ENCODE data around the gene BRCA2. TPM values are rescaled to one million over a fixed set of nuclear protein-coding genes. Genes with fewer than 3 reads are reported as not detected.

BRCA2 gene
- total RNA-seq, 1 experiment from 2014 or later, result 21.6 TPM

DNA sequence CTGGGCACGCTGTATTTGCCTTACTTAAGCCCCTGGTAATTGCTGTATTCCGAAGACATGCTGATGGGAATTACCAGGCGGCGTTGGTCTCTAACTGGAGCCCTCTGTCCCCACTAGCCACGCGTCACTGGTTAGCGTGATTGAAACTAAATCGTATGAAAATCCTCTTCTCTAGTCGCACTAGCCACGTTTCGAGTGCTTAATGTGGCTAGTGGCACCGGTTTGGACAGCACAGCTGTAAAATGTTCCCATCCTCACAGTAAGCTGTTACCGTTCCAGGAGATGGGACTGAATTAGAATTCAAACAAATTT is 676 bp downstream of the BRCA2 start (continued):
- no peak for TF ChIP-seq ERG (CRISPR knock-in tag; IDR thresholded peaks at IDR 0.05)

DNA sequence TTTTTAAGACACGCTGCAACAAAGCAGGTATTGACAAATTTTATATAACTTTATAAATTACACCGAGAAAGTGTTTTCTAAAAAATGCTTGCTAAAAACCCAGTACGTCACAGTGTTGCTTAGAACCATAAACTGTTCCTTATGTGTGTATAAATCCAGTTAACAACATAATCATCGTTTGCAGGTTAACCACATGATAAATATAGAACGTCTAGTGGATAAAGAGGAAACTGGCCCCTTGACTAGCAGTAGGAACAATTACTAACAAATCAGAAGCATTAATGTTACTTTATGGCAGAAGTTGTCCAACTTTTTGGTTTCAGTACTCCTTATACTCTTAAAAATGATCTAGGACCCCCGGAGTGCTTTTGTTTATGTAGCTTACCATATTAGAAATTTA is 1.2 kb downstream of the BRCA2 start:
- H3K36me3 Mint-ChIP-seq, result peaks cover 15% of the 10 kb centered on the region
- DNase-seq (ENCODE audit: low spot score) (no peak), ATAC-seq (no peak)
- CTCF ChIA-PET, result interaction anchor here (1.9 kb wide), 1 partner anchor 49 kb away, joined by 13 read pairs; no protein-coding TSS in a partner anchor
- no peak overlapping the region for H3K27ac Mint-ChIP-seq
- POLR2A ChIA-PET, result no interaction called here
- H3K9me3 Mint-ChIP-seq, result no peaks in the 10 kb centered on the region
- H3K4me3 Mint-ChIP-seq, result peak overlapping the region; percentile 87
- peaks cover 12% of the 10 kb centered on the region for H3K4me1 Mint-ChIP-seq
- no peaks in the 10 kb centered on the region; the same call in 1 of the 2 replicates for H3K27me3 Mint-ChIP-seq (ENCODE audit: low read depth)
- TF ChIP-seq IRF1 (CRISPR knock-in tag; IDR thresholded peaks at IDR 0.05), result no peak
- TF ChIP-seq, protein P1, sequence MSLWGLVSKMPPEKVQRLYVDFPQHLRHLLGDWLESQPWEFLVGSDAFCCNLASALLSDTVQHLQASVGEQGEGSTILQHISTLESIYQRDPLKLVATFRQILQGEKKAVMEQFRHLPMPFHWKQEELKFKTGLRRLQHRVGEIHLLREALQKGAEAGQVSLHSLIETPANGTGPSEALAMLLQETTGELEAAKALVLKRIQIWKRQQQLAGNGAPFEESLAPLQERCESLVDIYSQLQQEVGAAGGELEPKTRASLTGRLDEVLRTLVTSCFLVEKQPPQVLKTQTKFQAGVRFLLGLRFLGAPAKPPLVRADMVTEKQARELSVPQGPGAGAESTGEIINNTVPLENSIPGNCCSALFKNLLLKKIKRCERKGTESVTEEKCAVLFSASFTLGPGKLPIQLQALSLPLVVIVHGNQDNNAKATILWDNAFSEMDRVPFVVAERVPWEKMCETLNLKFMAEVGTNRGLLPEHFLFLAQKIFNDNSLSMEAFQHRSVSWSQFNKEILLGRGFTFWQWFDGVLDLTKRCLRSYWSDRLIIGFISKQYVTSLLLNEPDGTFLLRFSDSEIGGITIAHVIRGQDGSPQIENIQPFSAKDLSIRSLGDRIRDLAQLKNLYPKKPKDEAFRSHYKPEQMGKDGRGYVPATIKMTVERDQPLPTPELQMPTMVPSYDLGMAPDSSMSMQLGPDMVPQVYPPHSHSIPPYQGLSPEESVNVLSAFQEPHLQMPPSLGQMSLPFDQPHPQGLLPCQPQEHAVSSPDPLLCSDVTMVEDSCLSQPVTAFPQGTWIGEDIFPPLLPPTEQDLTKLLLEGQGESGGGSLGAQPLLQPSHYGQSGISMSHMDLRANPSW (CRISPR knock-in tag; conservative IDR thresholded peaks at IDR 0.05; ENCODE audit: low read depth), result no peak
- TF ChIP-seq, protein P2, sequence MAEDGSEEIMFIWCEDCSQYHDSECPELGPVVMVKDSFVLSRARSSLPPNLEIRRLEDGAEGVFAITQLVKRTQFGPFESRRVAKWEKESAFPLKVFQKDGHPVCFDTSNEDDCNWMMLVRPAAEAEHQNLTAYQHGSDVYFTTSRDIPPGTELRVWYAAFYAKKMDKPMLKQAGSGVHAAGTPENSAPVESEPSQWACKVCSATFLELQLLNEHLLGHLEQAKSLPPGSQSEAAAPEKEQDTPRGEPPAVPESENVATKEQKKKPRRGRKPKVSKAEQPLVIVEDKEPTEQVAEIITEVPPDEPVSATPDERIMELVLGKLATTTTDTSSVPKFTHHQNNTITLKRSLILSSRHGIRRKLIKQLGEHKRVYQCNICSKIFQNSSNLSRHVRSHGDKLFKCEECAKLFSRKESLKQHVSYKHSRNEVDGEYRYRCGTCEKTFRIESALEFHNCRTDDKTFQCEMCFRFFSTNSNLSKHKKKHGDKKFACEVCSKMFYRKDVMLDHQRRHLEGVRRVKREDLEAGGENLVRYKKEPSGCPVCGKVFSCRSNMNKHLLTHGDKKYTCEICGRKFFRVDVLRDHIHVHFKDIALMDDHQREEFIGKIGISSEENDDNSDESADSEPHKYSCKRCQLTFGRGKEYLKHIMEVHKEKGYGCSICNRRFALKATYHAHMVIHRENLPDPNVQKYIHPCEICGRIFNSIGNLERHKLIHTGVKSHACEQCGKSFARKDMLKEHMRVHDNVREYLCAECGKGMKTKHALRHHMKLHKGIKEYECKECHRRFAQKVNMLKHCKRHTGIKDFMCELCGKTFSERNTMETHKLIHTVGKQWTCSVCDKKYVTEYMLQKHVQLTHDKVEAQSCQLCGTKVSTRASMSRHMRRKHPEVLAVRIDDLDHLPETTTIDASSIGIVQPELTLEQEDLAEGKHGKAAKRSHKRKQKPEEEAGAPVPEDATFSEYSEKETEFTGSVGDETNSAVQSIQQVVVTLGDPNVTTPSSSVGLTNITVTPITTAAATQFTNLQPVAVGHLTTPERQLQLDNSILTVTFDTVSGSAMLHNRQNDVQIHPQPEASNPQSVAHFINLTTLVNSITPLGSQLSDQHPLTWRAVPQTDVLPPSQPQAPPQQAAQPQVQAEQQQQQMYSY (CRISPR knock-in tag; IDR thresholded peaks at IDR 0.05), result no peak

DNA sequence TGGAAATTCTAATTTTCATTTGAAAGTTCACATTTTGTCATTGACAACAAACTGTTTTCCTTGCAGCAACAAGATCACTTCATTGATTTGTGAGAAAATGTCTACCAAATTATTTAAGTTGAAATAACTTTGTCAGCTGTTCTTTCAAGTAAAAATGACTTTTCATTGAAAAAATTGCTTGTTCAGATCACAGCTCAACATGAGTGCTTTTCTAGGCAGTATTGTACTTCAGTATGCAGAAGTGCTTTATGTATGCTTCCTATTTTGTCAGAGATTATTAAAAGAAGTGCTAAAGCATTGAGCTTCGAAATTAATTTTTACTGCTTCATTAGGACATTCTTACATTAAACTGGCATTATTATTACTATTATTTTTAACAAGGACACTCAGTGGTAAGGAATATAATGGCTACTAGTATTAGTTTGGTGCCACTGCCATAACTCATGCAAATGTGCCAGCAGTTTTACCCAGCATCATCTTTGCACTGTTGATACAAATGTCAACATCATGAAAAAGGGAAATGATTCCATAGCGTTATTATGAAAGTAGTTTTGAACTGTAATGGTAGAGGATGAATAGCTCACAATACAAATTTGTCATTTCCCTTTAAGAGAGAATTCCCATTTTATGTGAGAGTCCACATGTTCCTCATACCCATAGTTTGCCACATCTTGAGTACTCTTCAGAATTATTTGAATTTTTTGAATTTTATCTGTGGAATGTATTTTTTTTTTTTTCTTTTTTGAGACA is 2.6 kb downstream of the BRCA2 start:
- ATAC-seq, result no peak
- Mint-ChIP-seq H3K36me3 (peaks cover 24% of the 10 kb centered on the region), H3K27me3 (ENCODE audit: low read depth) (no peaks in the 10 kb centered on the region; the same call in 1 of the 2 replicates), H3K9me3 (no peaks in the 10 kb centered on the region), H3K4me1 (peaks cover 12% of the 10 kb centered on the region), H3K4me3 (no peak overlapping the region), H3K27ac (no peak overlapping the region)
- ChIA-PET POLR2A (no interaction called here), CTCF (no interaction called here)
- no peak for DNase-seq (ENCODE audit: low spot score)
- TF ChIP-seq ZNF671 (CRISPR knock-in tag; IDR thresholded peaks at IDR 0.05) (no peak), E2F4 (CRISPR knock-in tag; IDR thresholded peaks at IDR 0.05; ENCODE audit: borderline replicate concordance, low read depth) (no peak), GTF2I (CRISPR knock-in tag; conservative IDR thresholded peaks at IDR 0.05) (no peak), ZNF396 (CRISPR knock-in tag; IDR thresholded peaks at IDR 0.05; ENCODE audit: borderline replicate concordance) (no peak), KAT7 (CRISPR knock-in tag; IDR thresholded peaks at IDR 0.05; ENCODE audit: borderline replicate concordance) (no peak), ZMAT4 (CRISPR knock-in tag; IDR thresholded peaks at IDR 0.05) (no peak), CTCF (IDR thresholded peaks at IDR 0.05) (no peak), RORB (CRISPR knock-in tag; IDR thresholded peaks at IDR 0.05) (no peak), ZNF416 (CRISPR knock-in tag; IDR thresholded peaks at IDR 0.05) (no peak), PRRX2 (CRISPR knock-in tag; IDR thresholded peaks at IDR 0.05) (no peak), TCF7 (CRISPR knock-in tag; IDR thresholded peaks at IDR 0.05; ENCODE audit: low read depth) (no peak), ERG (CRISPR knock-in tag; IDR thresholded peaks at IDR 0.05) (no peak)
- TF ChIP-seq, protein P3, sequence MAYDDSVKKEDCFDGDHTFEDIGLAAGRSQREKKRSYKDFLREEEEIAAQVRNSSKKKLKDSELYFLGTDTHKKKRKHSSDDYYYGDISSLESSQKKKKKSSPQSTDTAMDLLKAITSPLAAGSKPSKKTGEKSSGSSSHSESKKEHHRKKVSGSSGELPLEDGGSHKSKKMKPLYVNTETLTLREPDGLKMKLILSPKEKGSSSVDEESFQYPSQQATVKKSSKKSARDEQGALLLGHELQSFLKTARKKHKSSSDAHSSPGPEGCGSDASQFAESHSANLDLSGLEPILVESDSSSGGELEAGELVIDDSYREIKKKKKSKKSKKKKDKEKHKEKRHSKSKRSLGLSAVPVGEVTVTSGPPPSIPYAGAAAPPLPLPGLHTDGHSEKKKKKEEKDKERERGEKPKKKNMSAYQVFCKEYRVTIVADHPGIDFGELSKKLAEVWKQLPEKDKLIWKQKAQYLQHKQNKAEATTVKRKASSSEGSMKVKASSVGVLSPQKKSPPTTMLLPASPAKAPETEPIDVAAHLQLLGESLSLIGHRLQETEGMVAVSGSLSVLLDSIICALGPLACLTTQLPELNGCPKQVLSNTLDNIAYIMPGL (CRISPR knock-in tag; IDR thresholded peaks at IDR 0.05), result no peak

Data from WTC11 (cell line).